HG03066 (cell line): ENCODE measurements around the gene S100A8.
"Not testable (repeated sequence)": the region's sequence is repeated elsewhere in the genome, so short reads cannot be mapped to it uniquely, and the experiment has no call there.

ENCODE experiments used
- ATAC-seq: cut with Tn5 transposase; IDR thresholded peaks from one replicate; pipeline ENCODE4 v1.9.1; 2021; ENCODE audit warnings: low read depth; ENCODE audit not compliant: unreplicated experiment

Gene S100A8

DNA sequence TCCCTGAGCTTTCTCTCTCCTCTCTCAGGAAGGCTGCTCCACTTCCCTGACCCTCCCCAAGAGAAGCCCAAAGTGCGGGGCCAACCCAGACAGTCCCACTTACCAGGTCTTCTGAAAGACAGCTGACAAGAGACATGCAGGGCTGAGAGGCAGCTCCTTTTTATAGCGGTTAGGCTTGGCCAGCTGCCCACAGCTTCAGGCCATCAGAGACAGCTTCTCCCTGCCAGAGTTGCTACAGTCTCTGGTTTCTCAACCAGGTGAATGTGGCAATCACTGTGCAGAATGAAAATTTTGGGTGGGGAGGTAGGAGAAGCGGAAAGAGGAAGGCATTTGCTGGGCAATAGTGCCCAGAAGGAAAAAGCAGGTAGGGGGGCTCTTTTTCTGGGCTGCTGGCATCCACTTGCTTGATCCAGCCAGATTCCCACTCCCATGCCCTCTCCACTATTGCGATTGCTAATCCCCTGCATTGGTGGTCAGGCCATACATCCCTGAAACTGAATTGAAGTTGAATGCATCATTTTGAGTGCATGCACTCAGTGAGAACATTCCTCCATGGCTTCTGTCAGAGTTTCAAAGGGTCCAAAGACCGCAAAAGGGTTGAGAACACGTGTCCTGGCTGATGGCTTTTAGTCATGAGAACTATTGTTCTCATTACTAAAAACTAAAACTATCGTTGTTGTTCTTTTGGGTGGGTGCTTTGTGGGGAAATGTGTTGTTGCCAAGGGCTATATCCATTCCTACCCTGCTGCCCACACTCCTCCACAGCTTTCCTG, at the start of gene S100A8:
Gene S100A8, minus strand, starts transcription at position 136 of the 773 bp plus-strand sequence. CDS start 538 bp downstream, outside the sequence.
- ATAC-seq: no peak

DNA sequence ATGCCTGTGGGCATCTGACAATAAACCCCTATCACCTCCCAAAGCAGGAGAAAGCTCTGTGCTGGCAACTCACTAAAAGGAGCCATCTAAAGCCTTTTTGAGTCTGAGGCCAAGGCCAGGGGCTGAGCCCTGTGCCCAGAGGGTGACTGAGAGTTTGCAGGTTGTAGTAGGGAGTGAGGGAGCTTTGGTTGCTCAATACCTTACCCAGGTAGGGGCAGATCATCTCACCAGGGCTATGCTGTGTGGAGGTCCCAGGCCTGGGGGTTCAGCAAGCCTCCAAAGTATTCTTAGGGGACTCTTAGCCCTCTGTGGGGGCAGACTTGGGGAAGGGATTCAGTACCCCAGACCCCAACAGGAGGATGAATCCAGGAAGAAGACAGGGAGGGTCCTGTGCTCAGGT, 48.4 kb upstream of the S100A8 start:
- no peak for ATAC-seq

DNA sequence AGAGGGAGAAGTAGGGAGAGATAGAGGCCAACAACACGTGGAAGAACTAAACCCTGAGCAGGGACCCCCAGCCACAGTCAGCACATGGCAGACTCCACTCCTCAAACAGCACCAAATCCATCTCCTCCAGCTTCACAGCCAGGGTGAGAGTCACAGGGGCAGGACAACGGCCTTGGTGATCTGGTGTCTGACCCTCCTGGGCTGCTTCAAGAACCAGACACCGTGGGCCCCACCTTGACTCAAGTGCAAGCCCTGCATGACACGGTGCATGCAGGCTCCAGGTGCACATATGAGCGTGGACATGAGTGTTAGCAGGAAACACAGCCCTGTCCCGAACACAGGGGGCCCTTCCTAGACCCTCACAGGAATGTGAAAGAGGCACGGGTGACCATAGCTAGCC, 47.7 kb upstream of the S100A8 start:
- ATAC-seq: no peak

DNA sequence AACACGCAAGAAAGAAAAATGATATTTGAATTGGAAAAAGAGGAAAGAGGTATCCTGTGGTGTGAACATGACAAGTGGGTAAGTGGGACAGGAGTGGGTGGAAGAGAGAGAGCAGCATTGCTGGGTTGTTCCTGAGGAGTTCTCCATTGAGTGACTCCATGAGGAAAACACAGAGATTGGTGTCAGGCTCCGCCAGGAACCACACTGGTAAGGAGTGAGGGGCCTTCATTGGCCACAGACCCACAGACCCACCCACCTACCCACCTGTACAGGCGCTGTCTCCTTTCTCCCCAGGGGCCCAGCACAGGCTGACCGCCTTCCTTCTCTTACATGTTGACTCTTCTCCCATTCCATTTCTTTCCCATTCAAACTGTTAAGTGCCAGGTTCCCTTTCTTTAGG, 46.4 kb upstream of the S100A8 start:
- no peak for ATAC-seq

DNA sequence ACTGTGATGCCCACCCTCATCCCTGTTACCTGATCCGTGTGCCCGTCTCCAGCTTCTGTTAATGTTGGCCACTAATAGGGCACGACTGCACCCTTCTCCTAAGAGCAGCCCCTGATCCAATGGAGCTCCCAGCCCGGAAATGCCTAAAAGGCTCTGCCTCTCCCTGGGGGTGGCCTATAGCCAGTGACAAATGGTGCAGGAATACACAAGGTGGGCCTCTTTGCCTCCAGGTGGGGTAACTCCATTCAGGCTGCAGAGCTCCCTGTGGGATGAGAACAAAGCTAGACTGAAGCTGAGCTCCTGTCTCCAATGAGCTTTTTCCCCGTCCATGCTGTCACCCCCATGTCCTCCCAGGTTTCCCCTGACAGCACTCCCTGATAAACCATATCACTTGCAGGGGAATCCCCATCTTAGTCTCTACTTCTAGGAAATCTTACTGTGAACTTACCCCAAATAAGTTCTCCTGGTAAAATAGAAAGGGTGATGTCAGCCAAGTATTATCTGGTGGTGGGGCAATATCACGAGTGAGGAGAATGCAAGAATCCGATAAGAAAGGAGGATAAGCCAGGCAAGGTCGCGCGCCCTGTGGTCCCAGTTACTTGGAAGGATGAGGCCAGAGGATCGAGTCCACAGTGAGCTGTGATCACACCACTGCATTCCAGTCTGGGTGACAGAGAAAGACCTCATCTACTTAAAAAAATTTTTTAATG, 44.0 kb upstream of the S100A8 start:
- ATAC-seq: no peak

DNA sequence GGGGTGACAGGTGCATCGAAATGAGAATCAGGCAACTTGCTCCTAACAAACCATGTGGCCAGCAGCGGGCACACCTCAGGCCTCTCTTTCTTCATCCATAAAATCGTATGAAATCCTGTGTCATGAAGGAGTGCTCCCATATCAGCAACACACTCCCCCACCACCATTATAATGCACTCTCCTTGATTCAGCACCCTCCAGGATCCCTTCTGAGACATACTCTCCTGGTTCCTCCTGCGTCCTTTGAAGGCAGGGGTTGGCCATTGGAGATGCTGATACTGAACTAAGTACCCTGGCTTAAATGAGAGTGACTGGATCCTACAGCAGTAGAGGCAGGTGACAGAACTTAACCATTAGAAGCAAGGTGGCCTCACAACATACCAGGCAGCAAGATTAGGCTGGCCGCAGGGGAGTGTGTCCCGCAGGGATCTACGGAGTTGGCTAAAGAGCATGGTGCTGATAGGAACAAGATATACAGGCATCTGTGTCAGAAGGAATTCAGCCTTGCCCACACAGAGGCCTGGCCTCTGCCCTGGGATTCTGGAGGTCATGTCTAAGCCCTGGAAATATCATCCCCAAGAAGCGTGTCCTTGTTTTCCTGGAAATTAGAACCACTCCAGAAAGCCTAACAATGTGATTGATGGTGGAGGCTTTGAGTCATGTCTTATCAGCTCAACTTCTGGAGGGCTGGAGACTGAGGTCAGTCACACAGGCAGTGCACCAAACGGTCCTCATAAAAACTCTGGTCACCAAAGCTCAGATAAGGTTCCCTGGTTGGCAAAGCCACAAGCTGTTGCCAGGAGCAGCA, 42.2 kb upstream of the S100A8 start:
- ATAC-seq: no peak

DNA sequence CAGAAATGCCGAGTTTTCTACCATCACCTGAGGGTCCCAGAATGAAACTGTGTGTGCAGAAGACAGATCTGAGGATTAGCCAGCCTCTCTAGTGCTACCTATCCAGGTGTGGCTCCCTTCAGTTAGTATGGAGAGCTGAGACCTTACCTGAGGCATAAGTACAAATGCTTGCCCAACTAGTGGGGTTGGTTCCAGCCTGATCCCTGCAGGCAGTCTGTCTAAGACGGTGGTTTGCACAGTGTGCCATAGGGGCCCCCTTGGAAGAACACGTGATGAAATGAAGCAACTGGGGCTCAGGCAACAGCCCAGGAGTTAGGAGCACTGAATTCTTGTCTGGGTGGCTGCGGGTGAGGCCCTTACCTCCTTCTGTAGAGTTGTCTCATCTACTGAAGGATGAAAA, 41.1 kb upstream of the S100A8 start:
- no peak for ATAC-seq

DNA sequence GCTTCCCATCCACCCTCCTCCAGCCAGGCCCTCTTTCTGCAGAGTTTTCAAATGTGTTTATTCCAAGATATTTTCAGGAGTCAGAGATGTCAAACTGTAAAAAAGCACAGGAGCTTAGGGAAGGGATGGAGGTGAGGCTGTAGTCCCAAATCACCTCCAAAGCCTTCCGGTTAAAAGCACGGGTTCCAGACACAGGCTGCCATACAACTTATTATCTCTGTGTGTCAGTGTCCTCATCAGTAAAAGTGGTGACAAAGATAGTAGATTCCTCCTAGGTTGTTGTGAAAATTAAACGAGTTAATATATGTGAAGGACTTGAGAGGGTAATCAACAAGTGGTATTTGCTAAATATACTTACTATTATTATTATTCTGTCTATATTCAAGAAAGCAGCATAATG, 40.6 kb upstream of the S100A8 start:
- no peak for ATAC-seq

DNA sequence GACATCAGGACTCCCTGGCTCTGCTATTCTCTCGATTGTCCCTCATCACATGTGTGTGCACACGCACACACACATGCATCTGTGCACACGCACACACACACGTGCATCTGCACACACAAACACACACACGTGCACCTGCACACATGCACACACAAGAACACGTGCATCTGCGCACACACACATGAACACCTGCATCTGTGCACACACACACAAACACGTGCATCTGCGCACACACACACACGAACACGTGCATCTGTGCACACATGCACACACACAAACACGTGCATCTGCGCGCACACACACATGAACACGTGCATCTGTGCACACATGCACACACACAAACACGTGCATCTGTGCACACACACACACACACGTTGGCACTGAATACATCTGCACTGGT, 40.1 kb upstream of the S100A8 start:
- no peak for ATAC-seq

DNA sequence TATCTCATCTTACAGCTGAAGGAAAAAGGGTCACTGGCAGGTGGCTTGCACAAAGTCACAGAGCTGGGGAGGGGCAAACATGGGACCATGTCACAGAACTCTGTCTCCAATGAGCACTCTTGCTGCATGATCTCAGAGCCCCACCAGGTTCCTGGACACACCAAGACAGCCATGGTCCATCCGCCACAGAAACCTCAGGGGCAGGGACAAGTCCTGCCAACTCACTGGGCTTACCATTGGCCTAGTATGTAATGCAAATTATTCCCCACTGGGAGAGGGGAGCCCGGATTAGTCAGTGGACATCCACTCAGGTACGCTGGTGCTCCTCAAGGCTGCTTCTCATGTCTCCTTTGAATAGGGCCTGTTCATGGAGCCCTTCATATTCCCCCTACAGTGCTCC, 39.7 kb upstream of the S100A8 start:
- no peak for ATAC-seq

DNA sequence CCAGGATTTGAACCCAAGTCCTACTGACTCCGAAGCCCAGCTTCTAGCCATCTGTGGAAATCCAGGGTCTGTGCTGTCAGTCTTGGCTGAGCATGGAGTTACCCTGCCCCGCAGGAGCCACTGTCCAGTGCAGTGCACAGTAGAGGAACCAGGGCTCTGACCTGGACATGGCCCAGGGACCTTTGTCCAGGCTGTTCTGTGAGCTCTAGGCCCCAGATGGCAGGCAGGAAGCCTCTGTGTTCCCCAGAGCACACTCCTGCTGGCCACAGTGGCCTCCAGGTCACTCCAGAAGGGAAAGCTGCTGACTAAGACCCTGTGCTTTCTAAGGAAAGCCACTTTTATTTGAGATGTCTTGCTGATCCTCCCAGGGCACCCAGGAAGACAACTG, 39.3 kb upstream of the S100A8 start:
- ATAC-seq: no peak

DNA sequence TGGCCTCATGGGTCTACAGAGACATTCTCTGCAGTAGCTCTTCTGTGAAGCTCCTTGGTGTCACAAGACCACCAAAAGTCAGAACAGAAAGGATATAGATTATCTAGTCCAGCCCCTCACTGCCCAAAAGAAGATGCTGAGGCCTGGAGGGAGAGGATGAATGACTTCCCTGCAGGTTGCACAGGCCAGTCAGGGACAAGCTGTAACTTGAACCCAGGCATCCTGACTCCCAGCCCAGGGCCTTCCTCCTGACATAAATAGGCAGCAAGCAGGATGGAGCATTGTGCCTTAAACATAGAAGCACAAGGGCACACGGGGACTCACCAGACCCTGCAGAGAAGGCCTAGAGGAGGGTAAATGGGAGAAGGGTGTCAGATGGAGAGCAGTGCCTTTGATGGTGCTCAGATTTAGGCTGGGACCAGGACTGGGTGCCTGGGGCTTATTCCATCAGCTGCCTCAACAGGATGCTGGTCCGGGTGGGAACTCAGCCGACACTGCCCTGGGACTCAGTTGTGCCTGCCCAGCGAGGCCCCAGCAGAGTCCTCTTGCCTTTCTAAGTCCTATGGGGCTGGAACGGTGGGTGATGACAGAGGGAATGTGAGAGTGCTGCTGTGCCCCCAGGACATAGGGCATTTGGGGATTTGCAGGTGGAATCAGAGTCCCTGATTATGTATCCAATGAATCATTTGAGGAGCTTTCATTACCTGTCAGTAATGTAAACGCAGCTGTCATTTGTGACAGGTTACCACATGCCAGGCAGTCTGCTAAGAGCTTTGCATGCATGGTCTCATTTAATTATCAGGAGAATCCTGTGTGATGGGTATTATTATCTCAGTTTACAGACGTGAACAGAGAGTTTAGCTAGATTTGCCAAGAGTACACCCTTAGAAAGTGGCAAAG, 38.6 kb upstream of the S100A8 start:
- ATAC-seq: no peak

DNA sequence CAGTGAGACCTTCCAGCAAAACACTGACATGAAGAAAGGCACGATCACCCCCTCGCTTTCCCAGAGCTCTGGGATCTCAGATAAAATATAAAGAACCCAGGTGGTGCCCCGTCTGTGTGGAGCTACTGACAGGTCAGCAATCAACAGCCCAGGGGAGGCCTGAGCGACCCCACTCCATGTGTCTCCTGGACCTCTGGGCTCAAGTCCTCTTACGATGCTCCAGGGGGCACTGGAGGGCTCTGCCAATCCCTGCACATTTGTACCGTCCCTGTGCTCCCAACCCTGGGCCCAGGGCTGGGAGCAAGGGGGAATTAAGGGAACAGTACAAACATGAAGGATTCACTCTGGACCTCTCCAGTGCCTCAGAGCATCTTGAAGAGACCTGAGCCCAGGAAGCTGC, 37.9 kb upstream of the S100A8 start:
- no peak for ATAC-seq

DNA sequence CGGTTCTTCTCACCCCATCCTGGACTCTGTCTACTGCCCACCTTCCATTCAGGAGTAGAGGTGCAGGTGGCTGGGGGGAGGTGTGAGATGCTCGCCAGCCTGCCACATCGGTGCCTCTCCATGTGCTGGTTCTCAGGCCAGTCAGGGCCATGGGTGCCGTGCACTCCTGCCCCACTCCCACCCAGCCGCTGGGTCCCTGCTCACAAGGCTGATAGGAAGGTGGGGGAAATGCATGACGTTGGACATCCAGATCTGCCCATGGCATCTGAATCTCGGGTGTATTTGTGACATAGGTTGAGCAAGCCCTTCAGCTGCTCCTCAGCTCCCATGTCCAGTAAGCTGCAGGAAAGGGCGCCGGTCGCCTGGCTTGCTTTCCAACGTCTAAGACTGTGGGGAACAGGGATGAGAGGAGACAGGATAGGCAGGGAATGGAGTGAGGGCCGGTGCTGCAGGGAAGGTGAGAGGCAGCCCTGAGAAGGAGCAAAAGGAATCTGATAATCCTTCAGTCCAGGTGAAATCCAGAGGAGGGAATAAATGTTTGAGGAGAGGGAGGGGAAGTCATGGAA, 37.3 kb upstream of the S100A8 start:
- ATAC-seq: no peak

DNA sequence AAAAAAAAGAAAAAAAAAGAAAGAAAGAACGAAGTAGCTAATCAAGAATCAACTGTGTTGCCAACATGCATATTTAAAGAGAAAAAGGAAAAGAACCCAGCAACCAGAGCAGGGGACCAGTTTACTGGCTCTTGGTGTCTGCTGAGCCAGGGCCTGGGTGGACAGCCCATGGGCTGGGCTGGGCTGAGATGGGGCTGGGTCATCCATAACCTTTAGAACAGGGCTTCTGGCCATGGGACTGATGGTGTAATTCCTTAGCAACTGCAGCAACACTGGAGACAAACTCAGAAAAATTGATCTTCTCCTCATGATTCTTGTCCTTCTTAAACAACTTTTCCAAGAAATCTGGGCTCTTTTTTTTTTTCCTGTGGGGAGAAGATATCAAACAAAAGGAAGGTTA, 35.9 kb upstream of the S100A8 start:
- no peak for ATAC-seq

DNA sequence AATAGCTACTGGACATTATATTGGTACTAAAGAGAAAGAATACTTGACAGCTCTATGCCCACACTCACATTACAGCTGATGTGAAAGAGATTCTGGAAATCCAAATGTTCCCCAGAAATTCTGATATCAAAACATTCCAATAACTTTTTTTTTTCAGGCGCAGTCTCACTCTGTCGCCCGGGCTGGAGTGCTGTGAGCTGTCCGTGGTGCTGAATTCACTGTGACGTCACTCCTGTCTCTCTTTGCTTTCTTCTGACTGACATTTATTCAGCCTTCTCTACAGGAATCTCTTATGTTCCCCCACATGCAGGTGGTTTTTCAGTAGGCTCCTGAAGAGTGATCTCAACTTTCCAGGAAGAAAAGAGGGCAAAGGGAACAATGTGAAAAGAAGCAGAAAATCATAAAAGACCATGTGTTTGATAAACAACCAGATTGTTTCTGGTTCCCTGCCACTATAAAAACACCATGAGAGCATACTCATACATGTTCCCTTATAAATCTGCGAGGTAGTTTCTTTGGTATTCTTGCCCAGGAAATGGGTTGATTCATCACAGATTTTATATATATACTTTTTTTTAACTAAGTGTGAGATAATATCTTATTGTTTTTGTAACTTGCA, 31.7 kb upstream of the S100A8 start:
- ATAC-seq: no peak

DNA sequence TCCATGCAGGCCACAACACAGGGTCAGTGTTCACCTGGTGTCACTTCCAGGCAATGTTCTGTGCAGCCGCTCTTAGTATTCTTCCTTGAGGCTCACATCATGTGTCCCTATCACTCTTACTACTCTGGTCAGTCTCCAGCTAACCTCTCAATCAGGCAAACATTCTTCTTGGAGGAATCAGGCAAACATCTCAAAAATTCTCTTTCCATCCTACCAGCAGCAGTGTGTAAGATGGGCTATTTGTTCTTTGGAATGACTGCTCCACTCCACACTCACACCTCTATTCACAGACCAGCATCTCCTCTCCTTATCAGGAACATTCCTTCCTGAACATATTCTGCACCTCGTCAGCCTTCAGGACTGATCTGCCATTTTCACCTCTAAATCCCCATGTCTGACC, 29.4 kb upstream of the S100A8 start:
- ATAC-seq: no peak

DNA sequence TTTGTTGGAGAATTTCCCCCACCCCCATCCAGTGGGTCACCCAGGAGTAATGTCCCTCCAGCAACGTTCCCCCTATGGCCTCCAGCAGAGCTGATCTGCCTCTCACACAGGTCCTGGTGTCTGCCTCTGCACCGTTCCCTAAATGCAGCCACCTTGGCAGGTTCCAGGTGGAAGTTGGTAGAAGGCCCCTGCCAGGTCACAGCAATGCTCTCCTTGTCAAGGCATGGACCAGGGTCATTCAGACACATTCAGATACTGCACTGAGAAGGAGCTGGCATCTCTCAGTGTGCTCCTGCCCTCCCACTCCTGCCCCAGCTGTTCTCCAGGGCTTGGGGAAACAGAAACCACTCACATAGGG, 28.5 kb upstream of the S100A8 start:
- ATAC-seq: not testable (repeated sequence)

DNA sequence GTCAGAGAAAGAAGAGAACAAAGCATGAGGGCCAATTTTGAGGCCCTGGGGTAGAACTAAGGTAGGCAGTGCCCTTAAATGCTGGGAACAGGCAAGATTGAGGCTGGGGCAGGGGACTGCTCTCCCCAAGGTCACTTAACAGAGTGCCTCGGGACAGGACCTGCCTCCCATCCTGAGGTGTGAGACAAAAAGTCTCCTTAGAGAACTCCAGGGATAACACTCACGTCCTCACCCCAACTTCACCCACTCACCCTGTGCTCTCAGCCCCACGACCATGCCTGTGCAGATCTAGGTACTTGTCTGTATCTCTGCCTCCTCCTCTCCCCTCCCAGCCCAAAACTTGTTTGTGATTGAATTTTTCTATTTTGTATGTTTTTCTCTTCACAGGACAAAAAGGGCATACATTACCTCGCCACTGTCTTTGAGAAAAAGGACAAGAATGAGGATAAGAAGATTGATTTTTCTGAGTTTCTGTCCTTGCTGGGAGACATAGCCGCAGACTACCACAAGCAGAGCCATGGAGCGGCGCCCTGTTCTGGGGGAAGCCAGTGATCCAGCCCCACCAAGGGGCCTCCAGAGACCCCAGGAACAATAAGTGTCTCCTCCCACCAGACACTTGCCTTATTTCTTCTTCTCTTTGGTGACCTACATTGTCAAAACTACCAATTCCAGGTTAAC, 28.0 kb upstream of the S100A8 start:
- ATAC-seq: not testable (repeated sequence)
